GM12875 (cell line): ENCODE results near the gene PLEK2.
"Not testable (repeated sequence)": the region's sequence is repeated elsewhere in the genome, so short reads cannot be mapped to it uniquely, and the experiment has no call there.

ENCODE experiments used
- H3K4me3 ChIP-seq: one replicate; pipeline ENCODE4 v1.5.1; 2011; ENCODE audit warnings: low read depth, low read length, control low read depth
- TF ChIP-seq, protein P1 (sequence below): IDR thresholded peaks from 2 replicates; pipeline ENCODE4 v1.5.1; 2011; ENCODE audit warnings: low read depth, mild to moderate bottlenecking, control low read depth, inconsistent platforms, low read length, moderate library complexity, borderline replicate concordance; ENCODE audit not compliant: insufficient read depth

The PLEK2 gene

DNA sequence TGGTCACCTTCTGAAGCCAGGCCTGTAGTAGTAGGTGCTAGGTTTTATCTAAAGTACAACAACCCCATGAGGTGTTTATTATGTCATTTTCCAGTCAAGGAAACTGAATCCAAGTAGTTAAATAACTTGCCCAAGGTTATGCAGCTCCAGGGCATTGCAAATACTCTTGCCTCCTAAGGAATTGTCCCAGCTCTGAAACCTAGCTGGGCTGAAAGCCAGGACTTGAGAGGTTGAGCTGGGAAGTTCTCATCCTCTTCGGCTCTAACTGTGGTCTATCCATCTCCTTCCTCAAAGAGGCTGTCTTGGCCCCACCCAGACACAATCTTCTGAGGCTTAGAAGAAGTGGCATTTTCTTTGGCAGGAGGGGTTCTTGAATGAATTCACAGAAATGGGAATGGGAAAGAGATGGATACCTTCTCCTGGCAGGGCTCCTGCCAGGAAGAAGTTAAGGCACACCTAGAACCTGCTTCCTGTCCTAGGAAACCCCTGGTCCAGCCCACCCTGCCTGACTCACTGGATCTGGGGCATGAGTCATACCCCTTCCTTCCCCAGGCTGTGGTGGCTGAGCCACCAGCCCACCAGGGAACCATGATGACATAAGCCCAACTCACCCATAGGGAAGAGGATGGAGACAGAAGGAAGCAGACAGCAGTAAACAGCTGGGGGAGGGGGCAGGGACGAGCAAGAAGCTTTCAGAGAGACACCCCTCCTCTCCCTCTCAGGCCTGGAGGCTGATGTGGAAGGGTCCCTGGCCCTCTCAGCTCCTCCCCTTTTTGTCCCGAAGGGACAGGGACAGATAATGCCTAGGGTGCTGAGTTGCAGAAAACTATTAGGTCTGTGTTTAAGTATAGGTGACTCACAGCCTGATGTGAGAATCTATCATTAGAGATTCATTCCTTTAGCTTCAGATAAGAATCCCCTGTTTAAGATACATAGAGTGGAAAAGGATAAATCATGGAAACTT is 2.1 kb upstream of the PLEK2 start:
- no peak overlapping the region for H3K4me3 ChIP-seq
- TF ChIP-seq, protein P1, sequence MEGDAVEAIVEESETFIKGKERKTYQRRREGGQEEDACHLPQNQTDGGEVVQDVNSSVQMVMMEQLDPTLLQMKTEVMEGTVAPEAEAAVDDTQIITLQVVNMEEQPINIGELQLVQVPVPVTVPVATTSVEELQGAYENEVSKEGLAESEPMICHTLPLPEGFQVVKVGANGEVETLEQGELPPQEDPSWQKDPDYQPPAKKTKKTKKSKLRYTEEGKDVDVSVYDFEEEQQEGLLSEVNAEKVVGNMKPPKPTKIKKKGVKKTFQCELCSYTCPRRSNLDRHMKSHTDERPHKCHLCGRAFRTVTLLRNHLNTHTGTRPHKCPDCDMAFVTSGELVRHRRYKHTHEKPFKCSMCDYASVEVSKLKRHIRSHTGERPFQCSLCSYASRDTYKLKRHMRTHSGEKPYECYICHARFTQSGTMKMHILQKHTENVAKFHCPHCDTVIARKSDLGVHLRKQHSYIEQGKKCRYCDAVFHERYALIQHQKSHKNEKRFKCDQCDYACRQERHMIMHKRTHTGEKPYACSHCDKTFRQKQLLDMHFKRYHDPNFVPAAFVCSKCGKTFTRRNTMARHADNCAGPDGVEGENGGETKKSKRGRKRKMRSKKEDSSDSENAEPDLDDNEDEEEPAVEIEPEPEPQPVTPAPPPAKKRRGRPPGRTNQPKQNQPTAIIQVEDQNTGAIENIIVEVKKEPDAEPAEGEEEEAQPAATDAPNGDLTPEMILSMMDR, result no peak

DNA sequence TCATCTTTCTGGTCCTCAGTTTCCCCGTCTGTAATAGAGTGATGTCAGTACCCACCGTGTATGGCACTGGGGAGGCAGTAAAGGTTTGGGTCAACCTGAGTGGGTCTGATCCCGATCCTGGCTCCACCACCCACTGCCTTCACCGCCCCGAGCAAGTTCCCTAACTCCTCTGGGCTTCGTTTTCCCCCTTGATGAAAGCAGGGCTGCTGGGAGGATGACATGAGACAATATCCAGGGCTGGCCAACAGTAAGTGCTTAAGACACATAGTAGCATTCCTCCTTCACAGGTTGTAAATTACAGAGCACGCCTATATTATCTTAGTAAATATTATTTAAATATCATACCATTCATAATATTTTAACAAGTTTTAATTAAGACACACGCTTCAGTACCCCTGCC is 595 bp downstream of the PLEK2 start:
- TF ChIP-seq, protein P1, result no peak
- H3K4me3 ChIP-seq, result no peak overlapping the region

DNA sequence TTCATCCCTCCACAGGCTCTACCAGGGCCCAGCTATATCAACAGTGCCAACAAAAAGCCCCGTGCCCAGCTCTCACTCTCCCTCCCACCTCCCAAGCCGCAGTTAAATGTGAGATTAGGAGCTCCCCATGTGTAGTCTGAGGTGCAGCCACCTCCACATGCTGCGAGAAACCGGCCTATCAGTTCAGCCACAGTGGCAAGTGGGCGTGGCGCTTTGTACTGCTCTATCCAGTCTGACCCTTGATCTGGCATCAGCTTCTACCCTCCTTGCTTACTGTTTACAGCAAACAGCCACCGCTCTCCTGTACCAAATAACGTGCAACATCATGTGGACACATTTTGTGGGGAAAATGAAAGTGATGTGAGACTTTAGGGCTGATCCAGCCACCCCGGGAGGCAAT is 1.7 kb downstream of the PLEK2 start:
- TF ChIP-seq, protein P1, result no peak
- H3K4me3 ChIP-seq, result no peak overlapping the region

DNA sequence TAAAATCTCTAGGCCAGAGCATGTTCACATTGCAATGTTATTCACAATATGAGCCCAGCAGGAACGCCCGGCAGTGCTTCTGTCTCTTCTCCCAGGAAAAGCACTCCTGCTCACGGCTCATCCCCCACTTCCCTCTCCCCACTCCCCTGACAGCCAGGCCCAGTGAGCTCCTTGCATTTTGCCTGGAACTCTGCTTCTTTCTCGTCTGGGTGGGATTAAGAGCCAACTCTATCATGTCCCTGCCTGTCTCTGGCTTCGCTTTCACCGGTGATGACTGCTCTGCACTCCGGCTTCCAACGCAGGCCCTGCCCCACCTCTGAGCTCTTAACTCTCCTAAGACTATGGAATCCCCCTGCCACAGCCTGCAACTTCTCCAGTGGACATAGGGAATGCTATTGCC is 2.5 kb downstream of the PLEK2 start:
- TF ChIP-seq, protein P1, result no peak
- H3K4me3 ChIP-seq, result no peak overlapping the region

DNA sequence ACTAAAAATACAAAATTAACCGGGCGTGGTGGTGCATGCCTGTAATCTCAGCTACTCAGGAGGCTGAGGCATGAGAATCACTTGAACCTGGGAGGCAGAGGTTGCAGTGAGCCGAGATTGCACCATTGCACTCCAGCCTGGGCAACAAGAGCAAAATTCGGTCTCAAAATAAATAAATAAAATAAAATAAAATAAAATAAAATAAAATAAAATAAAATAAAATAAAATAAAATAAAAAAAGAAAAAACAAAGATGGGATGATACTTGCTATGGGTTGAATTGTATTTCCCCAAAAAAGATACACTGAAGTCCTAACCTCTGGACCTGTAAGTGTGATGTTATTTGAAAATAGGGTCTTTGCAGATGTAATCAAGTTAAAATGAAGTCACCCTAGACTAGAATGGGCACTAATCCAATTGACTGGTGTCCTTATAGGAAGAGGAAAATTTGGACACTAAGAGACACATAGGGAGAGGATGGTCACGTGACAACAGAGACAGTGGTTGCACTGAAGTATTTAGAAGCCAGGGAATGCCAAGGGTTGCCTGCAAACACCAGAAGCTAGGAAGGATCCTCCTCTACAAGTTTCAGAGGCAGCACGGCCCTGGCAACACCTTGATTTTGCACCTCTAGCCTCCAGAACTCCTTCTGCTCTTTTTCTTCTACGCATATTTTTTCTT is 3.7 kb downstream of the PLEK2 start:
- not testable (repeated sequence) for H3K4me3 ChIP-seq

DNA sequence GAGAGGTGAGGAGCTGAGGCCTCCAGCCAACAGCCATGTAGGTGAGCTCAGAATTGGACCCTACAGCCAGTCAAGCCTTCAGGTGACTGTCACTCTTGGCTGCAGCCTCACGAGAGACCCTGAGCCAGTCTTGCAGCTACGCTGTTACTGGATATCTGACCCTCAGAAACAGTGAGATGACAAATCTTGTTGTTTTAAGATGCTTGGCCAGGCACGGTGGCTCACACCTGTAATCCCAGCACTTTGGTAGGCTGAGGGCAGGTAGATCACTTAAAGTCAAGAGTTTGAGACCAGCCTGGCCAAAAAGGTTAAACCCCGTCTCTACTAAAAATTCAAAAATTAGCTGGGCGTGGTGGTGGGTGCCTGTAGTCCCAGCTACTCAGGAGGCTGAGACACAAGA is 6.2 kb downstream of the PLEK2 start:
- no peak overlapping the region for H3K4me3 ChIP-seq
- TF ChIP-seq, protein P1, result no peak

DNA sequence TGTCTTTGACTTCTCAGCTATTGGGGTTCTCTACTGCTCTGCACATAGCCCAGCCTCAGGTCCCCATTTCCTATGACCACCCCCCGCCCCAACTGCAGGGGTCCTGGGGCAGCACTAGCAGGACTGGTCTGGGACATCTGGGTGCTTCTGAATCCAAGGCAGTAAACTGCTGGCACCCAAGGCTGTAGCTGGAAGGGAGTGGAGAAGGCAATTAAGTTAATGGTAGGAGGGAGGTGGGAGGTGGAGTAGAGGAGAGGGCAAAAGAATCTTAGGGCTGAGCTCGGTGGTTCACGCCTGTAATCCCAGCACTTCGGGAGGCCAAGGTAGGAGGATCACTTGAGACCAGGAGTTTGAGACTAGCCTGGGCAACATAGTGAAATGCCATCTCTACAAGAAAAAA is 11.5 kb downstream of the PLEK2 start:
- TF ChIP-seq, protein P1, result no peak
- H3K4me3 ChIP-seq, result no peak overlapping the region
